Retinal pigment epithelial cell (primary cell): Measurements from ENCODE around the gene AKAP6.

ENCODE experiments used
- DNase-seq: peaks from one replicate; pipeline ENCODE4 v3.0.0-alpha.2; 2010; ENCODE audit warnings: low read depth
- H3K4me3 ChIP-seq: 2 replicates; pipeline ENCODE4 v1.5.1; 2011; ENCODE audit warnings: mild to moderate bottlenecking, low read length, control low read depth, moderate library complexity
- TF ChIP-seq, protein P1 (sequence below): conservative IDR thresholded peaks from 2 replicates; pipeline ENCODE4 v1.5.1; 2011; ENCODE audit warnings: low read depth, low read length, control low read depth, inconsistent platforms

Gene AKAP6

DNA sequence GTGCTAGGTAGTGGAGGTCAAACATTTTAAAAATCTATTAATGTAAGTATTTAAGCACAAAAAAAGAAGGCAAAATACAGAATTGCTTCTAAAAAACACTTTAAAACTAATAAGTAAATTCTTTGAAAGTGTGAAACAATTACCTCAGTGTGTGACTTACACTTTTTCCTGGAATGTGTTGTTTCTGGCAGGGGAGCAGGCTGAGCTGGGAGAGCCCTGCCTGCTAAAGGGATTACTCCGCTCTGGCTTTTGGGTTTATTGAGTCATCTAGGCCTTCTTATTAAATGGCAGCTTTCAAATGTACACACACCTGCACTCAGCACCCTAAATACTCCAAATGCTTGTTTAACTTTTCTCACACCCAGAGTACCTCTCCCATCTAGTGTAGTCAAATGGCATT lies 279.8 kb downstream of the AKAP6 start:
- peak; percentile 73 for DNase-seq
- H3K4me3 ChIP-seq: no peak overlapping the region
- TF ChIP-seq, protein P1, sequence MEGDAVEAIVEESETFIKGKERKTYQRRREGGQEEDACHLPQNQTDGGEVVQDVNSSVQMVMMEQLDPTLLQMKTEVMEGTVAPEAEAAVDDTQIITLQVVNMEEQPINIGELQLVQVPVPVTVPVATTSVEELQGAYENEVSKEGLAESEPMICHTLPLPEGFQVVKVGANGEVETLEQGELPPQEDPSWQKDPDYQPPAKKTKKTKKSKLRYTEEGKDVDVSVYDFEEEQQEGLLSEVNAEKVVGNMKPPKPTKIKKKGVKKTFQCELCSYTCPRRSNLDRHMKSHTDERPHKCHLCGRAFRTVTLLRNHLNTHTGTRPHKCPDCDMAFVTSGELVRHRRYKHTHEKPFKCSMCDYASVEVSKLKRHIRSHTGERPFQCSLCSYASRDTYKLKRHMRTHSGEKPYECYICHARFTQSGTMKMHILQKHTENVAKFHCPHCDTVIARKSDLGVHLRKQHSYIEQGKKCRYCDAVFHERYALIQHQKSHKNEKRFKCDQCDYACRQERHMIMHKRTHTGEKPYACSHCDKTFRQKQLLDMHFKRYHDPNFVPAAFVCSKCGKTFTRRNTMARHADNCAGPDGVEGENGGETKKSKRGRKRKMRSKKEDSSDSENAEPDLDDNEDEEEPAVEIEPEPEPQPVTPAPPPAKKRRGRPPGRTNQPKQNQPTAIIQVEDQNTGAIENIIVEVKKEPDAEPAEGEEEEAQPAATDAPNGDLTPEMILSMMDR: no peak

DNA sequence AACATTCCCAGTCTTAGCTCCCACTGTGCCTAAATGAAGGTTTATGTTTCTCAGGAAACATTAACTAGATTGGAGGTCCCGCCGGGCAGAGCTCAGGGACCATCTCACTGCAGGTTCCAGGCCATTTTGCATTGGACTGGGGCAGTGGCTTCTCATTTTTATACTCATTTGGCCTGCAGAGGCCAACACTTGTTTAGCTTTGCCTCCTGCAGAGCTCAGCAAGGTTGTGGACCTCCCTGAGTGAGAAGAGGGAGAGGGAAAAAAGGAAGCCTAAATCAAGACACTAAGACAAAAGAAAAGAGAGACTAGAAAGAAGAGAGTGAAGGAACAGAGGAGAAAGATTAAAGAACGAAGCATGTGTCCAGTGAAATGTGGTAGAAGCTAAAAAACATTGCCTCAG lies 280.3 kb downstream of the AKAP6 start:
- no peak for DNase-seq
- TF ChIP-seq, protein P1: no peak
- H3K4me3 ChIP-seq: no peak overlapping the region

DNA sequence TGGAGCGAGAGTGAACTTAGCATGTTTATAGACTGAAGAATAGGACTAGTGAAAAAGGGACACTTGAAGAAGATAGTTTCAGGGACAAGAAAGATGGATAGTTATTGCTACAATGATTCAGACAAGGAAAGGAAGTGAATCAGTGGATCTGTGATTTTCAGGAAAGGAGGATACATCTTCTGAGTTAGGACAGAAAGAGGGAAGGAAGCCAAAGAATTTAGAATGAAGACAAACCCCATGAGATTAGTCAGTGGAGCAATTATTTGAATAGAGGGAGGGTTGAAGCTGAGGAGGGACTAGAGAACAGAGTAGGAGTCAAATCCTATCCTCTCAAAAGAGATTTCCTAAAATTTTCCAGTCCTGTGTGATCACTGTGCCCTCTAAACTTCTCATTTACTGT lies 282.7 kb downstream of the AKAP6 start:
- H3K4me3 ChIP-seq: no peak overlapping the region
- no peak for DNase-seq
- TF ChIP-seq, protein P1: no peak

DNA sequence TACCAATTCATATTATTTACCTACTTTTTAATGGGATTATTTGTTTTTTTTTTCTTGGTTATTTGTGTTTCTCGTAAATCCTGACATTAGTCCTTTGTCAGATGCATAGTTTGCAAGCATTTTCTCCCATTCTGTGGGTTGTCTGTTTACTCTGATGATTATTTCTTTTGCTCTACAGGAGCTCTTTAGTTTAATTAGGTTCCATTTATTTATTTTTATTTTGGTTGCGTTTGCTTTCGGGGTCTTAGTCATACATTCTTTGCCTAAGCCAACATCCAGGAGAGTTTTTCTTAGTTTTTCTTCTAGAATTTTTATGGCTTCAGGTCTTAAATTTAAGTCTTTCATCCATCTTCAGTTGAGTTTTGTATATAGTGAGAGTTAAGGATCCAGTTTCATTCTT lies 289.9 kb downstream of the AKAP6 start:
- TF ChIP-seq, protein P1: no peak
- H3K4me3 ChIP-seq: no peak overlapping the region
- DNase-seq: no peak

DNA sequence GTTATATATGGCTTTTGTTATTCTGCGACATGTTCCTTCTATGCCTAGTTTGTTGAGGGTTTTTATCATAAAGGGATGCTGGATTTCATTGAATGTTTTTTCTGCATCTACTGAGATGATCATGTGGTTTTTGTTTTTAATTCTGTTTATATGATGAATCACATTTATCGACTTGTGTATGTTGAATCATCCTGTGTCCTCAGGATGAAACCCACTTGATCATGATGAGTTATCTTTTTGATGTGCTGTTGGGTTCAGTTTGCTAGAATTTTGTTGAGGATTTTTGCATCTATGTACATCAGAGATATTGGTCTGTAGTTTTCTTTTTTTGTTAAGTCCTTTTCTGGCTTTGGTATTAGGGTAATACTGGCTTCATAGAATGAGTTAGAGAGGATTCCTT lies 291.2 kb downstream of the AKAP6 start:
- DNase-seq: no peak
- no peak overlapping the region for H3K4me3 ChIP-seq
- TF ChIP-seq, protein P1: no peak

DNA sequence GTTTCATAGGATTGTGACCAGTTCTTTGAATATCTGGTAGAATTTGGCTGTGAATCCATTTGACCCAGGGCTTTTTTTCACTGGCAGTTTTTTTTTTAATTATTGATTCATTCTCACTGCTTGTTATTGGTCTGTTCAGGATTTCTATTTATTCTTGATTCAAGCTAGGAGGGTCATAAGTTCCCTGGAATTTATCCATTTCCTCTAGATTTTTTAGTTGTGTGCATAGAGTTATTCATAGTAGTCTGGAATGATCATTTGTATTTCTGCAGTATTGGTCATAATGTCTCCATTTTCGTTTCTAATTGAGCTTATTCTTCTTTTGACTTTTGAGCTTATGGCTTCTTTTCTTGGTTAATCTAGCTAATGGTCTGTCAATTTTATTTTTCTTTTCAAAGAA lies 291.6 kb downstream of the AKAP6 start:
- no peak overlapping the region for H3K4me3 ChIP-seq
- TF ChIP-seq, protein P1: no peak
- no peak for DNase-seq

DNA sequence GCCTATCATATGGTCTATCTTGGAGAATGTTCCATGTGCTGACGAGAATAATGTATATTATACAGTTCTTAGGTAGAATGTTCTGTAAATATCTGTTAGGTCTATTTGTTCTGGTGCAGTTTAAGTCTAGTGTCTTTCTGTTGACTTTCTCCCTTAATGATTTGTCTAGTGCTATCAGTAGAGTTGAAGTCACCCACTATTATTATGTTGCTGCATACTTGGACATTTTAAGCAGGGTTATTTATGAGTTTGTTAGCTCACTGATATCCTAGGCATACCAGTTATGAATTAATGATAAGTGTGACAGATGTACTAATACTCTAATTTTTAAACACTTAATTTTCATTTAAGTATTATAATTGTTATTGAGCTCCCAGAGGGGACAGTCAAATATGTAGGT lies 292.5 kb downstream of the AKAP6 start:
- no peak for DNase-seq

More for the DNA sequence above, 292.5 kb downstream of the AKAP6 start:
- H3K4me3 ChIP-seq: no peak overlapping the region
- TF ChIP-seq, protein P1: no peak
